ENCODE data around the gene NLK.

- TF ChIP-seq SP1 (IDR thresholded peaks at IDR 0.05), result no peak
- no peak for TF ChIP-seq ARNT (IDR thresholded peaks at IDR 0.05)
- no peak for TF ChIP-seq ZNF384 (IDR thresholded peaks at IDR 0.05)
- TF ChIP-seq FOXM1 (IDR thresholded peaks at IDR 0.05; ENCODE audit: borderline replicate concordance), result no peak
- TF ChIP-seq HDGF (IDR thresholded peaks at IDR 0.05; ENCODE audit: borderline replicate concordance), result no peak
- TF ChIP-seq NFRKB (IDR thresholded peaks at IDR 0.05), result no peak
- TF ChIP-seq BHLHE40 (IDR thresholded peaks at IDR 0.05; ENCODE audit: borderline replicate concordance), result no peak
- TF ChIP-seq TARDBP (IDR thresholded peaks at IDR 0.05), result no peak
- TF ChIP-seq FOXA1 (IDR thresholded peaks at IDR 0.05), result no peak
- no peak for TF ChIP-seq LEF1 (IDR thresholded peaks at IDR 0.05; ENCODE audit: borderline replicate concordance)
- TF ChIP-seq ELF4 (IDR thresholded peaks at IDR 0.05), result no peak
- TF ChIP-seq SUZ12 (IDR thresholded peaks at IDR 0.05), result no peak
These were observed 30.6 kb downstream of the NLK start for GRCh38 chr17:28072936-28073533.

Data from HEK293T (cell line).